Ascending aorta (tissue), 2 donors: ENCODE data around the gene CHI3L2. TPM values are rescaled to one million over a fixed set of nuclear protein-coding genes. Genes with fewer than 3 reads are reported as not detected.
"Not testable (repeated sequence)": the region's sequence is repeated elsewhere in the genome, so short reads cannot be mapped to it uniquely, and the experiment has no call there.

Source experiments
- DNase-seq, 2 donors: peaks; one replicate each; pipeline ENCODE4 v3.0.0-alpha.2; 2019; ENCODE audit warnings: low spot score in 2 of 2
- H3K27ac ChIP-seq, 2 donors: fragments of 200-600 bp; sonication (generic); one replicate each; pipeline ENCODE4 v1.5.1; 2016 to 2017; ENCODE audit warnings: mild to moderate bottlenecking in 1 of 2
- H3K27me3 ChIP-seq: fragments of 200-600 bp; sonication (generic); one replicate; pipeline ENCODE4 v1.5.1; 2017
- H3K36me3 ChIP-seq, 2 donors: fragments of 200-600 bp; sonication (generic); one replicate each; pipeline ENCODE4 v1.5.1; 2016
- H3K4me1 ChIP-seq, 2 donors: fragments of 200-600 bp; sonication (generic); one replicate each; pipeline ENCODE4 v1.5.1; 2016 to 2017; ENCODE audit warnings: mild to moderate bottlenecking in 1 of 2
- H3K4me3 ChIP-seq, 2 donors: fragments of 200-600 bp; sonication (generic); one replicate each; pipeline ENCODE4 v1.5.1; 2016 to 2017; ENCODE audit warnings: mild to moderate bottlenecking in 1 of 2
- H3K9me3 ChIP-seq, 2 donors: fragments of 200-600 bp; sonication (generic); one replicate each; pipeline ENCODE4 v1.5.1; 2016
- CTCF ChIP-seq, 3 experiments: fragments of 200-600 bp in 2 of 3; fragments of 450-650 bp in 1 of 3; sonication (generic) in 2 of 3; IDR thresholded peaks; one replicate each; pipeline ENCODE4 v1.5.1; 2016 to 2019; ENCODE audit warnings: antibody characterized with exemption in 3 of 3, mild to moderate bottlenecking in 1 of 3, moderate library complexity in 1 of 3
- intact Hi-C: fragments of 100-400 bp; cut with DNase I; formaldehyde crosslinking; loops from one replicate; pipeline ENCODE4 v1.15.1; 2023
- total RNA-seq: library from RNA; depleted of rRNA; stranded (reverse); fragments of >200 nt; gene quantifications from one replicate; pipeline ENCODE4 v1.1.0, GENCODE V29; 2016

Gene CHI3L2
- total RNA-seq, 1 donor from 2014 or later, result 10.1 TPM

- intact Hi-C loops, result no loop called here
- no peak for TF ChIP-seq CTCF (IDR thresholded peaks at IDR 0.05)
- H3K27me3 ChIP-seq, result no peaks in the 10 kb centered on the region
- H3K27ac ChIP-seq, result no peak overlapping the region
- no peaks in the 10 kb centered on the region for H3K9me3 ChIP-seq
- no peak overlapping the region for H3K4me3 ChIP-seq
- no peaks in the 10 kb centered on the region for H3K4me1 ChIP-seq
- H3K36me3 ChIP-seq, result no peaks in the 10 kb centered on the region
- no peak for DNase-seq
Measured at GRCh38 chr1:111214884-111215283, 12.6 kb upstream of the CHI3L2 start.

- H3K4me1 ChIP-seq, H3K27ac ChIP-seq, H3K4me3 ChIP-seq, intact Hi-C loops, H3K36me3 ChIP-seq, H3K9me3 ChIP-seq, H3K27me3 ChIP-seq, DNase-seq: not testable (repeated sequence)
Measured at GRCh38 chr1:111215285-111215684, 12.2 kb upstream of the CHI3L2 start.

GRCh38 chr1:111216751-111217150, 10.8 kb upstream of the CHI3L2 start:
- H3K27me3 ChIP-seq, result no peaks in the 10 kb centered on the region
- no peaks in the 10 kb centered on the region for H3K9me3 ChIP-seq
- no peaks in the 10 kb centered on the region for H3K4me1 ChIP-seq
- intact Hi-C loops, result no loop called here
- H3K27ac ChIP-seq, result no peak overlapping the region
- no peak for DNase-seq
- TF ChIP-seq CTCF (IDR thresholded peaks at IDR 0.05), result no peak
- no peak overlapping the region for H3K4me3 ChIP-seq
- no peaks in the 10 kb centered on the region for H3K36me3 ChIP-seq

GRCh38 chr1:111217183-111217910, 10.2 kb upstream of the CHI3L2 start:
- TF ChIP-seq CTCF (IDR thresholded peaks at IDR 0.05), result no peak
- no peaks in the 10 kb centered on the region for H3K36me3 ChIP-seq
- H3K9me3 ChIP-seq, result no peaks in the 10 kb centered on the region
- no peak overlapping the region for H3K4me3 ChIP-seq
- H3K4me1 ChIP-seq, result no peaks in the 10 kb centered on the region
- no peak for DNase-seq
- H3K27ac ChIP-seq, result no peak overlapping the region
- intact Hi-C loops, result no loop called here
- no peaks in the 10 kb centered on the region for H3K27me3 ChIP-seq

- no peaks in the 10 kb centered on the region for H3K9me3 ChIP-seq
- intact Hi-C loops, result no loop called here
- no peak overlapping the region for H3K27ac ChIP-seq
- no peak overlapping the region for H3K4me3 ChIP-seq
- no peak for DNase-seq
- peaks cover 0 to 4% of the 10 kb centered on the region in 2 donors for H3K4me1 ChIP-seq
- no peaks in the 10 kb centered on the region for H3K27me3 ChIP-seq
- no peak for TF ChIP-seq CTCF (IDR thresholded peaks at IDR 0.05)
- no peaks in the 10 kb centered on the region for H3K36me3 ChIP-seq
Measured at GRCh38 chr1:111218701-111219556, 8.6 kb upstream of the CHI3L2 start.
